ENCODE results near the gene ACAP1.

The ACAP1 gene

GRCh38 chr17:7312432-7313087 is 23.8 kb upstream of the ACAP1 start:
- no peak for DNase-seq

- DNase-seq = no peak
These were observed 23.0 kb upstream of the ACAP1 start for GRCh38 chr17:7313088-7313889.

- no peak for DNase-seq
These were observed 22.2 kb upstream of the ACAP1 start for GRCh38 chr17:7313890-7314718.

- peak; percentile 92 to 95 for DNase-seq
These were observed 21.4 kb upstream of the ACAP1 start, which contains the start of gene GPS2 for GRCh38 chr17:7314719-7315569. GPS2 (minus strand) TSS chr17:7315360; CDS start chr17:7315052, 308 bp downstream.

- DNase-seq = no peak
These were observed 20.6 kb upstream of the ACAP1 start for GRCh38 chr17:7315570-7316235.

- DNase-seq = no peak
These were observed 19.0 kb upstream of the ACAP1 start for GRCh38 chr17:7317161-7317803.

GRCh38 chr17:7318121-7318860 is 18.0 kb upstream of the ACAP1 start:
- no peak for DNase-seq

GRCh38 chr17:7321466-7321865 is 14.9 kb upstream of the ACAP1 start:
- DNase-seq = no peak

- no peak for DNase-seq
These were observed 13.7 kb upstream of the ACAP1 start for GRCh38 chr17:7322520-7323194.

GRCh38 chr17:7323731-7324437 is 12.4 kb upstream of the ACAP1 start:
- peak; percentile 64 to 72 for DNase-seq

- DNase-seq = no peak
These were observed 11.9 kb upstream of the ACAP1 start for GRCh38 chr17:7324438-7324779.

GRCh38 chr17:7325031-7325528 is 11.2 kb upstream of the ACAP1 start:
- DNase-seq = no peak

- DNase-seq = no peak
These were observed 10.1 kb upstream of the ACAP1 start for GRCh38 chr17:7326186-7326585.

GRCh38 chr17:7327056-7327455 is 9.3 kb upstream of the ACAP1 start:
- no peak for DNase-seq

GRCh38 chr17:7327501-7327900 is 8.8 kb upstream of the ACAP1 start:
- DNase-seq = no peak

GRCh38 chr17:7328009-7328408 is 8.3 kb upstream of the ACAP1 start:
- no peak for DNase-seq

GRCh38 chr17:7328840-7329373 is 7.4 kb upstream of the ACAP1 start, which contains the start of gene NEURL4:
NEURL4 (minus strand) TSS chr17:7329335; CDS start chr17:7329312, 23 bp downstream.
- DNase-seq = peak in 1 of 2 donors; percentile 25

GRCh38 chr17:7329374-7329996 is 6.8 kb upstream of the ACAP1 start:
- DNase-seq = peak; percentile 91 to 94

All from stimulated activated CD4-positive, alpha-beta T cell treated with anti-CD3 and anti-CD28 coated beads, Interleukin-2, amount 100 ng/mL, for 48 hours (primary cell).